Caco-2 (cell line): Measurements from ENCODE around the gene SORL1-AS1.

Source experiments
- BruUV-seq: library from RNA; stranded (reverse); fragments of 400-500 nt; replicated peaks from 2 replicates; lab custom pipeline; 2021; lab: Mats Ljungman, UMichigan
- CTCF ChIA-PET: fragments of 300-600 bp; sonication (Branson Sonifier 250); formaldehyde crosslinking; loops from one replicate; lab custom pipeline; 2022; ENCODE audit warnings: antibody characterized with exemption; lab: Charles Lee
- POLR2A ChIA-PET: fragments of 300-600 bp; sonication (Branson Sonifier 250); formaldehyde crosslinking; loops from one replicate; lab custom pipeline; 2022; ENCODE audit warnings: antibody characterized with exemption; lab: Charles Lee
- DNase-seq, 2 experiments: peaks; one replicate each; pipeline versions ENCODE4 v3.0.0 to v3.0.0-alpha.2; 2020 to 2022
- H3K27me3 ChIP-seq: replicated peaks from 2 replicates; pipeline ENCODE4 v1.6.0; 2011; ENCODE audit warnings: low read length; ENCODE audit not compliant: control insufficient read depth, insufficient read depth
- H3K36me3 ChIP-seq: 2 replicates; pipeline ENCODE4 v1.5.1; 2011; ENCODE audit warnings: low read length; ENCODE audit not compliant: control insufficient read depth, insufficient read depth
- H3K4me1 ChIP-seq: fragments of 250-450 bp; sonication (Bioruptor Pico); 2 replicates; pipeline ENCODE4 v1.5.1; 2020; ENCODE audit warnings: mild to moderate bottlenecking
- H3K4me3 ChIP-seq: 2 replicates; pipeline ENCODE4 v1.5.1; 2011; ENCODE audit warnings: low read depth, mild to moderate bottlenecking, control low read depth, low read length
- H3K9me3 ChIP-seq: fragments of 250-450 bp; sonication (Bioruptor Pico); 2 replicates; pipeline ENCODE4 v1.5.1; 2020; ENCODE audit warnings: mild to moderate bottlenecking, moderate library complexity
- H3K27ac Mint-ChIP-seq: one replicate; pipeline ENCODE4 v1.8.0; 2022; ENCODE audit warnings: mixed read lengths; ENCODE audit not compliant: unreplicated experiment
- H3K27me3 Mint-ChIP-seq: one replicate; pipeline ENCODE4 v1.8.0; 2022; ENCODE audit warnings: mixed read lengths; ENCODE audit not compliant: insufficient read depth, unreplicated experiment
- H3K36me3 Mint-ChIP-seq: one replicate; pipeline ENCODE4 v1.8.0; 2022; ENCODE audit warnings: mild to moderate bottlenecking, mixed read lengths; ENCODE audit not compliant: insufficient read depth, unreplicated experiment
- H3K4me1 Mint-ChIP-seq: one replicate; pipeline ENCODE4 v1.8.0; 2022; ENCODE audit warnings: low read depth, mixed read lengths; ENCODE audit not compliant: unreplicated experiment
- H3K4me3 Mint-ChIP-seq: one replicate; pipeline ENCODE4 v1.8.0; 2022; ENCODE audit warnings: mild to moderate bottlenecking, moderate library complexity, mixed read lengths; ENCODE audit not compliant: unreplicated experiment
- H3K9me3 Mint-ChIP-seq: one replicate; pipeline ENCODE4 v1.8.0; 2022; ENCODE audit warnings: mixed read lengths; ENCODE audit not compliant: unreplicated experiment
- CTCF ChIP-seq, 2 experiments: fragments of 200-600 bp in 1 of 2; IDR thresholded peaks; 1 replicate in 1 of 2; 2 replicates in 1 of 2; pipeline versions ENCODE4 v1.5.1 to v1.8.0; 2011 to 2022; ENCODE audit warnings: antibody characterized with exemption in 1 of 2, control low read depth in 1 of 2, inconsistent platforms in 1 of 2, low read depth in 1 of 2, low read length in 1 of 2, mild to moderate bottlenecking in 1 of 2, moderate library complexity in 1 of 2; ENCODE audit not compliant: insufficient read depth in 1 of 2, severe bottlenecking in 1 of 2, unreplicated experiment in 1 of 2
- intact Hi-C: fragments of 100-400 bp; cut with micrococcal nuclease; formaldehyde crosslinking; loops from one replicate; pipeline ENCODE4 v1.10.0; 2022; ENCODE audit not compliant: unreplicated experiment

SORL1-AS1 gene

DNA sequence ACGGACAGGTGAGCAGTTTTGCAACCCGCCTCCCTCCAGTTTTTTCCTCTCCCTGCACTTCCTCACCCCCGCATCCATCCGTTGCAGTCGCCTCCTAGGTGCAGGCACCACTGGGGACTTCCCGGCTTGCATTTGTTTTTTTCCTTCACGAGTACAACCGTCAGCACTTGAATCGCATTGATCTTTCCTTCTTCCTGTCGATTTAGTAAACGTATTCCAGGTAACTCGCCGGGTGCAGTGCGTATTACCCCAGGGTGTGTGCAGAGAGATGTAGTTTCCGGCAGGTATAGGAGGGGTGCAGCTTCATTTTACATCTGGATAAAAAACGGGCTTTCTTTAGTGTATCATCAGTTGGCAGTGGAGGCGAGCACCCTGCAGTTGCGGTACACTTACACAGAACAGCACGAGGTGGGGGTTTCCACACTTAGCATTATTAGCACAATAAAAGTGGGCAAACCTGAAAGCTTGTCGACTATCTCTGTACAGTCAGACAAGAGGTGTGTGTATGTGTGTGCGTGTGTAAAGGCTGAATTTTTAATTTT is at the start of gene SORL1-AS1:
TSS of gene SORL1-AS1 (minus strand) at position 359 of the 542 bp plus-strand sequence.
- Mint-ChIP-seq H3K27me3 (no peaks in the 10 kb centered on the region), H3K9me3 (no peaks in the 10 kb centered on the region), H3K27ac (peak within 1 kb of the TSS; percentile 58), H3K4me3 (peak within 1 kb of the TSS; percentile 90), H3K36me3 (no peaks in the 10 kb centered on the region), H3K4me1 (peaks cover 28% of the 10 kb centered on the region)
- DNase-seq, result peak in 1 of 2 experiments; percentile 59
- Histone ChIP-seq H3K9me3 (no peaks in the 10 kb centered on the region), H3K36me3 (no peaks in the 10 kb centered on the region), H3K4me1 (peaks cover 30% of the 10 kb centered on the region), H3K4me3 (peak within 1 kb of the TSS; percentile 47), H3K27me3 (no peaks in the 10 kb centered on the region)
- ChIA-PET CTCF (interaction anchor here (0.7 to 2.0 kb wide), 4 partner anchors 25 to 206 kb away, joined by 3 to 8 read pairs (median 4); no protein-coding TSS in a partner anchor), POLR2A (no interaction called here)
- intact Hi-C loops, result loop anchor here (1.0 to 5.0 kb wide), 7 partner anchors 14 to 195 kb away; no protein-coding TSS in a partner anchor
- TF ChIP-seq CTCF (IDR thresholded peaks at IDR 0.05; ENCODE audit: insufficient read depth in 1 of 2, low read depth in 1 of 2, low read length in 1 of 2, severe bottlenecking in 1 of 2, unreplicated experiment in 1 of 2), result no peak
- no TSS peak for BruUV-seq

DNA sequence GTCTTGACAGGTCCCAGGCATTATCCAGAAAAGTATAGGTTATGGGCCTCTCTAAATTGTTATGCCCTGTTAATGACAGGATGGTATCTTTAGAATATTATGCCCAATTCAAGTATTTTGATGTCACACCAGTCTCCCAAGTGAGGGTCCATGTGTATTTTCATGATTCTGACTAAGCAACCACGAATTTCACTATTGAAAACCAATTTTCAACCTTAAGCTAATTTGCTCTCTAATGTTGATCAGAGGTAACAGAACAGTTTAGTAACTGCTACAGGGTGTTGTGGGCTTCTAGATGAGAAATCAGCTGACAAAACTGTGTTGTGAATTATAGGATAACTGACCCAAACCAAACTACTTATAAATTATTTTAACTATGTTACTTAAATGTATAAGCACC is 48.0 kb upstream of the SORL1-AS1 start:
- Mint-ChIP-seq H3K4me3 (no peak overlapping the region), H3K9me3 (peaks cover 21% of the 10 kb centered on the region), H3K4me1 (no peaks in the 10 kb centered on the region), H3K27ac (no peak overlapping the region), H3K36me3 (peaks cover 4% of the 10 kb centered on the region), H3K27me3 (no peaks in the 10 kb centered on the region)
- intact Hi-C loops, result no loop called here
- ChIA-PET CTCF (no interaction called here), POLR2A (no interaction called here)
- Histone ChIP-seq H3K27me3 (no peaks in the 10 kb centered on the region), H3K4me3 (no peak overlapping the region), H3K36me3 (no peaks in the 10 kb centered on the region), H3K9me3 (peaks cover under 1% of the 10 kb centered on the region; the same call in 1 of the 2 replicates), H3K4me1 (no peaks in the 10 kb centered on the region)
- no peak for DNase-seq
- no TSS peak for BruUV-seq
- no peak for TF ChIP-seq CTCF (IDR thresholded peaks at IDR 0.05; ENCODE audit: insufficient read depth in 1 of 2, low read depth in 1 of 2, low read length in 1 of 2, severe bottlenecking in 1 of 2, unreplicated experiment in 1 of 2)

- Histone ChIP-seq H3K4me1 (no peaks in the 10 kb centered on the region), H3K9me3 (no peaks in the 10 kb centered on the region), H3K4me3 (no peak overlapping the region), H3K36me3 (no peaks in the 10 kb centered on the region), H3K27me3 (no peaks in the 10 kb centered on the region)
- no peak for TF ChIP-seq CTCF (IDR thresholded peaks at IDR 0.05; ENCODE audit: insufficient read depth in 1 of 2, low read depth in 1 of 2, low read length in 1 of 2, severe bottlenecking in 1 of 2, unreplicated experiment in 1 of 2)
- intact Hi-C loops, result no loop called here
- ChIA-PET POLR2A (no interaction called here), CTCF (no interaction called here)
- H3K4me1 Mint-ChIP-seq, result no peaks in the 10 kb centered on the region
- DNase-seq, result no peak
- no peak overlapping the region for H3K4me3 Mint-ChIP-seq
- no peak overlapping the region for H3K27ac Mint-ChIP-seq
- H3K9me3 Mint-ChIP-seq, result peaks cover 17% of the 10 kb centered on the region
- BruUV-seq, result no TSS peak
- H3K36me3 Mint-ChIP-seq, result peaks cover 4% of the 10 kb centered on the region
- H3K27me3 Mint-ChIP-seq, result no peaks in the 10 kb centered on the region
These were observed 47.5 kb upstream of the SORL1-AS1 start for GRCh38 chr11:121500275-121500674.
